ENCODE results near the gene PISD.

- TF ChIP-seq YBX1 (IDR thresholded peaks at IDR 0.05), result no peak
- TF ChIP-seq CTCF (IDR thresholded peaks at IDR 0.05 in 2 of 3, conservative IDR thresholded peaks at IDR 0.05 in 1 of 3; ENCODE audit: insufficient read depth in 2 of 3, low read depth in 1 of 3, low read length in 3 of 3), result no peak
- TF ChIP-seq HMG20B (CRISPR knock-in tag; IDR thresholded peaks at IDR 0.05), result no peak
- no peak for TF ChIP-seq TEAD2 (tag; IDR thresholded peaks at IDR 0.05)
- no peak for TF ChIP-seq SMC3 (conservative IDR thresholded peaks at IDR 0.05; ENCODE audit: insufficient read depth, low read depth, low read length)
- TF ChIP-seq POLR2A (conservative IDR thresholded peaks at IDR 0.05), result no peak
- TF ChIP-seq USF2 (CRISPR knock-in tag; IDR thresholded peaks at IDR 0.05), result no peak
Measured at GRCh38 chr22:31692186-31692886, 30.3 kb upstream of the PISD start.
